ENCODE results near the gene CFAP97.

- TF ChIP-seq POLR2A (IDR thresholded peaks at IDR 0.05) = no peak
- no peak for TF ChIP-seq CTCF (IDR thresholded peaks at IDR 0.05)
These were observed 36.6 kb downstream of the CFAP97 start for GRCh38 chr4:185167234-185167633.

Data from body of pancreas (tissue), 4 donors.